ENCODE data around the gene CARD19. TPM values are rescaled to one million over a fixed set of nuclear protein-coding genes. Genes with fewer than 3 reads are reported as not detected.

Gene CARD19
- total and polyA plus RNA-seq, 2 of the 8 experiments (the other 6 are each of a cell fraction or from before 2014, with no cell fraction given): 21.2 to 112 TPM

DNA sequence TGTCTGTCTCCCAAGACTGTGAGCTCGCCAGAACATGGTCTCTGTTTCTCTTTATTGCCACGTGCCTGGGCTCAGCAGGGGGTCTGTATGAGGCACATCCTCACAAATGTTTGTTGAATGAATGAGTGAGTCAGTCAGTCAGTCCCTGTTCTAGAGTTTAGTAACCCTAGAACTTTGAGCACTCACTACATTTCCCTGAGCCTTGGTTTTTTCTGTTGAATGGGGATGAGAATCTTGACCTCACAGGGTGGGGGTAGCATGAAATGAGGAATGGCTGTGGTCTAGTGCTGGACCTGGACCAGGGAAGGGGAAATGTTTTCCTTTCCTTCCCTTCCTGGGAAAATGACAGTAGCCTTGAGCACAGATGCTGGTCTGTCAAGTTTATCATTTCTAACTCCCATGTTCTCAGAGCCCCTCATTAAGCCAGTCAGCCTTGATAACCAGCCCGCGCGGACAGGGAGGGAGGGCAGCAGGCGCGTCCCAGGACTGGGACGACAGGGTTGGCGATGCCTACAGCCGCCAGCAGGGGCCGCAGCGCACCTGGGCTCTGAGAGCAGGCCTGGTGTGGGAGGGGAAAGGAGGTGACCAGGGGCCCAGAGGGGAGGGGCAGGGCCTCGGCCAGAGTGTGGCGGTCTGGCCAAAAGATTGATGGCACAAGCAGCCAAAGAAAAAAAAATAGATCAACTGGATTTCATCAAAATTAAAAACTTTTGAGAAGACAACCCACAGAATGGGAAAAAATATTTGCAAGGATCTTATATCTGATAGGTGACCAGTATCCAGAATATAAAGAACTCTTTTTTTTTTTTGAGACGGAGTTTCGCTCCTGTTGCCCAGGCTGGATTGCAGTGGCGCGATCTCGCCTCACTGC lies 63.8 kb downstream of the CARD19 start (continued):
- TF ChIP-seq, protein P1, sequence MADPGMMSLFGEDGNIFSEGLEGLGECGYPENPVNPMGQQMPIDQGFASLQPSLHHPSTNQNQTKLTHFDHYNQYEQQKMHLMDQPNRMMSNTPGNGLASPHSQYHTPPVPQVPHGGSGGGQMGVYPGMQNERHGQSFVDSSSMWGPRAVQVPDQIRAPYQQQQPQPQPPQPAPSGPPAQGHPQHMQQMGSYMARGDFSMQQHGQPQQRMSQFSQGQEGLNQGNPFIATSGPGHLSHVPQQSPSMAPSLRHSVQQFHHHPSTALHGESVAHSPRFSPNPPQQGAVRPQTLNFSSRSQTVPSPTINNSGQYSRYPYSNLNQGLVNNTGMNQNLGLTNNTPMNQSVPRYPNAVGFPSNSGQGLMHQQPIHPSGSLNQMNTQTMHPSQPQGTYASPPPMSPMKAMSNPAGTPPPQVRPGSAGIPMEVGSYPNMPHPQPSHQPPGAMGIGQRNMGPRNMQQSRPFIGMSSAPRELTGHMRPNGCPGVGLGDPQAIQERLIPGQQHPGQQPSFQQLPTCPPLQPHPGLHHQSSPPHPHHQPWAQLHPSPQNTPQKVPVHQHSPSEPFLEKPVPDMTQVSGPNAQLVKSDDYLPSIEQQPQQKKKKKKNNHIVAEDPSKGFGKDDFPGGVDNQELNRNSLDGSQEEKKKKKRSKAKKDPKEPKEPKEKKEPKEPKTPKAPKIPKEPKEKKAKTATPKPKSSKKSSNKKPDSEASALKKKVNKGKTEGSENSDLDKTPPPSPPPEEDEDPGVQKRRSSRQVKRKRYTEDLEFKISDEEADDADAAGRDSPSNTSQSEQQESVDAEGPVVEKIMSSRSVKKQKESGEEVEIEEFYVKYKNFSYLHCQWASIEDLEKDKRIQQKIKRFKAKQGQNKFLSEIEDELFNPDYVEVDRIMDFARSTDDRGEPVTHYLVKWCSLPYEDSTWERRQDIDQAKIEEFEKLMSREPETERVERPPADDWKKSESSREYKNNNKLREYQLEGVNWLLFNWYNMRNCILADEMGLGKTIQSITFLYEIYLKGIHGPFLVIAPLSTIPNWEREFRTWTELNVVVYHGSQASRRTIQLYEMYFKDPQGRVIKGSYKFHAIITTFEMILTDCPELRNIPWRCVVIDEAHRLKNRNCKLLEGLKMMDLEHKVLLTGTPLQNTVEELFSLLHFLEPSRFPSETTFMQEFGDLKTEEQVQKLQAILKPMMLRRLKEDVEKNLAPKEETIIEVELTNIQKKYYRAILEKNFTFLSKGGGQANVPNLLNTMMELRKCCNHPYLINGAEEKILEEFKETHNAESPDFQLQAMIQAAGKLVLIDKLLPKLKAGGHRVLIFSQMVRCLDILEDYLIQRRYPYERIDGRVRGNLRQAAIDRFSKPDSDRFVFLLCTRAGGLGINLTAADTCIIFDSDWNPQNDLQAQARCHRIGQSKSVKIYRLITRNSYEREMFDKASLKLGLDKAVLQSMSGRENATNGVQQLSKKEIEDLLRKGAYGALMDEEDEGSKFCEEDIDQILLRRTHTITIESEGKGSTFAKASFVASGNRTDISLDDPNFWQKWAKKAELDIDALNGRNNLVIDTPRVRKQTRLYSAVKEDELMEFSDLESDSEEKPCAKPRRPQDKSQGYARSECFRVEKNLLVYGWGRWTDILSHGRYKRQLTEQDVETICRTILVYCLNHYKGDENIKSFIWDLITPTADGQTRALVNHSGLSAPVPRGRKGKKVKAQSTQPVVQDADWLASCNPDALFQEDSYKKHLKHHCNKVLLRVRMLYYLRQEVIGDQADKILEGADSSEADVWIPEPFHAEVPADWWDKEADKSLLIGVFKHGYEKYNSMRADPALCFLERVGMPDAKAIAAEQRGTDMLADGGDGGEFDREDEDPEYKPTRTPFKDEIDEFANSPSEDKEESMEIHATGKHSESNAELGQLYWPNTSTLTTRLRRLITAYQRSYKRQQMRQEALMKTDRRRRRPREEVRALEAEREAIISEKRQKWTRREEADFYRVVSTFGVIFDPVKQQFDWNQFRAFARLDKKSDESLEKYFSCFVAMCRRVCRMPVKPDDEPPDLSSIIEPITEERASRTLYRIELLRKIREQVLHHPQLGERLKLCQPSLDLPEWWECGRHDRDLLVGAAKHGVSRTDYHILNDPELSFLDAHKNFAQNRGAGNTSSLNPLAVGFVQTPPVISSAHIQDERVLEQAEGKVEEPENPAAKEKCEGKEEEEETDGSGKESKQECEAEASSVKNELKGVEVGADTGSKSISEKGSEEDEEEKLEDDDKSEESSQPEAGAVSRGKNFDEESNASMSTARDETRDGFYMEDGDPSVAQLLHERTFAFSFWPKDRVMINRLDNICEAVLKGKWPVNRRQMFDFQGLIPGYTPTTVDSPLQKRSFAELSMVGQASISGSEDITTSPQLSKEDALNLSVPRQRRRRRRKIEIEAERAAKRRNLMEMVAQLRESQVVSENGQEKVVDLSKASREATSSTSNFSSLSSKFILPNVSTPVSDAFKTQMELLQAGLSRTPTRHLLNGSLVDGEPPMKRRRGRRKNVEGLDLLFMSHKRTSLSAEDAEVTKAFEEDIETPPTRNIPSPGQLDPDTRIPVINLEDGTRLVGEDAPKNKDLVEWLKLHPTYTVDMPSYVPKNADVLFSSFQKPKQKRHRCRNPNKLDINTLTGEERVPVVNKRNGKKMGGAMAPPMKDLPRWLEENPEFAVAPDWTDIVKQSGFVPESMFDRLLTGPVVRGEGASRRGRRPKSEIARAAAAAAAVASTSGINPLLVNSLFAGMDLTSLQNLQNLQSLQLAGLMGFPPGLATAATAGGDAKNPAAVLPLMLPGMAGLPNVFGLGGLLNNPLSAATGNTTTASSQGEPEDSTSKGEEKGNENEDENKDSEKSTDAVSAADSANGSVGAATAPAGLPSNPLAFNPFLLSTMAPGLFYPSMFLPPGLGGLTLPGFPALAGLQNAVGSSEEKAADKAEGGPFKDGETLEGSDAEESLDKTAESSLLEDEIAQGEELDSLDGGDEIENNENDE (IDR thresholded peaks at IDR 0.05; ENCODE audit: insufficient replicate concordance, low read length): no peak
- peak; percentile 98 to 99 for TF ChIP-seq RAD21 (IDR thresholded peaks at IDR 0.05 in 1 of 2, conservative IDR thresholded peaks at IDR 0.05 in 1 of 2; ENCODE audit: low read depth in 2 of 2, low read length in 2 of 2)
- 0 out of 2 replicates have a peak, but pooled peaks have one; percentile 18 for TF ChIP-seq BRCA1 (IDR thresholded peaks at IDR 0.05; ENCODE audit: low read depth, low read length)
- TF ChIP-seq, protein P2, sequence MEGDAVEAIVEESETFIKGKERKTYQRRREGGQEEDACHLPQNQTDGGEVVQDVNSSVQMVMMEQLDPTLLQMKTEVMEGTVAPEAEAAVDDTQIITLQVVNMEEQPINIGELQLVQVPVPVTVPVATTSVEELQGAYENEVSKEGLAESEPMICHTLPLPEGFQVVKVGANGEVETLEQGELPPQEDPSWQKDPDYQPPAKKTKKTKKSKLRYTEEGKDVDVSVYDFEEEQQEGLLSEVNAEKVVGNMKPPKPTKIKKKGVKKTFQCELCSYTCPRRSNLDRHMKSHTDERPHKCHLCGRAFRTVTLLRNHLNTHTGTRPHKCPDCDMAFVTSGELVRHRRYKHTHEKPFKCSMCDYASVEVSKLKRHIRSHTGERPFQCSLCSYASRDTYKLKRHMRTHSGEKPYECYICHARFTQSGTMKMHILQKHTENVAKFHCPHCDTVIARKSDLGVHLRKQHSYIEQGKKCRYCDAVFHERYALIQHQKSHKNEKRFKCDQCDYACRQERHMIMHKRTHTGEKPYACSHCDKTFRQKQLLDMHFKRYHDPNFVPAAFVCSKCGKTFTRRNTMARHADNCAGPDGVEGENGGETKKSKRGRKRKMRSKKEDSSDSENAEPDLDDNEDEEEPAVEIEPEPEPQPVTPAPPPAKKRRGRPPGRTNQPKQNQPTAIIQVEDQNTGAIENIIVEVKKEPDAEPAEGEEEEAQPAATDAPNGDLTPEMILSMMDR (IDR thresholded peaks at IDR 0.05; ENCODE audit: control extremely low read depth in 1 of 3, insufficient read depth in 1 of 3, low read depth in 1 of 3, low read length in 3 of 3): peak; percentile 97 to 99 (median 99)
- TF ChIP-seq JUND (IDR thresholded peaks at IDR 0.05; ENCODE audit: low read length): 0 out of 2 replicates have a peak, but pooled peaks have one; percentile 26

Data from H1 (cell line).